NOMO-1 treated with DMSO at 0.1 percent for 48 hours (cell line): ENCODE data around the gene ADAMTSL1.

Source experiments
- DNase-seq: peaks from one replicate; lab custom pipeline; 2025; ENCODE audit not compliant: unreplicated experiment; lab: John Stamatoyannopoulos, UW

ADAMTSL1 gene

DNA sequence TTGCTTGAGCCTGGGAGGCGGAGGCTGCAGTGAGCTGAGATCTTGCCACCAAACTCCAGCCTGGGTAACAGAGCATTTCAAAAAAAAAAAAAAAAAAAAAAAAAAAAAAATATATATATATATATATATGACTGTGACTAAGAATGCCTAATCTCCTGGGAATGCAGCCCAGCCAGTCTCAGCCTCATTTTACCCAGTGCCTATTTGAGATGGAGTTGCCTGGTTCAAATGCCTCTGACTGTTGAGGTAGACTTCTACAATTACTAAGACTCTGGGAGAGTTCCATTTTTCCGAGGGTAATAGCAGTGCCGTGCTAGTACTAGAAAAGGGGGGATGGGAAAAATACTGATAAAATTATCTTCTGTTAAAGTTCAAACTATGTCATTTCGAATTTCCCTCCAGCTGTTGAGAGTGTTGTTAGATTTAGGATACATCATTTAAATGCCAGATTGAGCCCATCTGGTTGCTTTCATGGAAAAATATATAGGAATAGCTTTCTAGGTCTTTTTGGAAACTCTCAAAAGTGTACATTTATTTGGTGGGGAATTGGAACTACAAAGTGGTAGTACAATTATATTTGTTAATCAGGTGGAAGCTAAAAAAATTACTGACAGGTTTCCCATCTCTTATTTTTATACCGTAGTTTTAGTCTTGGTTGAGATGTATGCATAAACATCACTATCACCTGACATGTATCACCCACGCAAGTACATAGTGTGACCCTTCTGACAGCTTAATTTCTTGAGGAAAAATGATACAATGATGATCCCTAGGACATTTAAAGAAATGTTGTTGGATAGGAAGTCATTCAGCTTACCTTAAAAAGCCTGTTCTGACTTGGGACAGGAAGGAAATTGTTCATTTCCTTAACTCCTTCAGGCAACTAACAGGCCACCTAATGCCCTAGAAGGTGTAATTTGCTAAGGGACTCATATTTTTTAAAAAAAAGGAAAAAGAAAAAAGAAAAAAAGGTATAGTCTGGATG lies 214.9 kb downstream of the ADAMTSL1 start:
- DNase-seq = no peak

- no peak for DNase-seq
Observed at GRCh38 chr9:18689921-18690320, 216.0 kb downstream of the ADAMTSL1 start.

DNA sequence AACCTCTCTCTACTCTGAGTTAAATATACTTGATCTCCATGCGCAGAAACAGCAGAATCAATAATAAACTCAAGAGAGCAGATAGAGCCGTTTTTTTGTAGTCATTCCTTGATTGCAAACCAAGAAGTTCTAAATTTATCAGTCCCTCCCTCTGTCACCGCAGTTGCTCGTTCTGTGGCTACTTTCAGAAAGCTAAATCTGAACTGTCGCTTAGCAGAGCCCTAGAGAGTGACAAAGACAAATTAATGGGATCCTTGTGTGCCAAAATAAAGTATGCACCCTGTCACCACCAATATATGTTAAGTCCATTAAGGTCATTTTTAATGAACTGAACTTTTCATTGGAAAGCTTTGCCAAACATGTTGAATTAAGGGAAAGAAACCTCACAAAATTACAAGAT lies 218.3 kb downstream of the ADAMTSL1 start:
- DNase-seq = no peak

GRCh38 chr9:18692962-18693361 lies 219.0 kb downstream of the ADAMTSL1 start:
- no peak for DNase-seq

- DNase-seq = no peak
Observed at GRCh38 chr9:18694959-18695668, 221.2 kb downstream of the ADAMTSL1 start.

GRCh38 chr9:18698992-18699391 lies 225.0 kb downstream of the ADAMTSL1 start:
- DNase-seq = no peak

- no peak for DNase-seq
Observed at GRCh38 chr9:18699764-18700163, 225.8 kb downstream of the ADAMTSL1 start.

- DNase-seq = no peak
Observed at GRCh38 chr9:18700714-18701113, 226.8 kb downstream of the ADAMTSL1 start.

GRCh38 chr9:18703151-18703900 lies 229.4 kb downstream of the ADAMTSL1 start:
- DNase-seq = no peak

GRCh38 chr9:18703901-18704379 lies 230.0 kb downstream of the ADAMTSL1 start:
- DNase-seq = no peak

DNA sequence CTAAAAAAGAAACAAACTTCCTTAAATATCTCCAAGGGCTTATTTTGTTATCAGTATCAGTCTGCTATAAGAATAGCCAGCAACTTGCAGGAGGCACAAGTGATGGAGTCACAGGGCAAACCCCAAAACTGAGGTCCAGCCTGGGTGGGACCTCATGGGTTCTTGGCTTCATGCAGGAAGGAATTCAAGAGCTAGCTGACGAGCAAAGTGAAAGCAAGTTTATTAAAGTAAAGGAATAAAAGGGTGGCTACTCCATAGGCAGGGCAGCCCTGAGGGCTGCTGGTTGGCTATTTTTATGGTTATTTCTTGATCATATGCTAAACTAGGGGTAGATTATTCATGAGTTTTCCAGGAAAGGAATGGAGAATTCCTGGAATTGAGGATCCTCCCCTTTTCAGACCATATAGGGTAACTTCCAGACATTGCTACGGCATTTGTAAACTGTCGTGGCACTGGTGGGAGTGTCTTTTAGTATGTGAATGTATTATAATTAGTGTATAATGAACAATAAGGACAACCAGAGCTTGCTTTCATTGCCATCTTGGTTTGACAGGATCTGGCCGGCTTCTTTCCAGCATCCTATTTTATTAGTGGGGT lies 231.9 kb downstream of the ADAMTSL1 start:
- no peak for DNase-seq

DNA sequence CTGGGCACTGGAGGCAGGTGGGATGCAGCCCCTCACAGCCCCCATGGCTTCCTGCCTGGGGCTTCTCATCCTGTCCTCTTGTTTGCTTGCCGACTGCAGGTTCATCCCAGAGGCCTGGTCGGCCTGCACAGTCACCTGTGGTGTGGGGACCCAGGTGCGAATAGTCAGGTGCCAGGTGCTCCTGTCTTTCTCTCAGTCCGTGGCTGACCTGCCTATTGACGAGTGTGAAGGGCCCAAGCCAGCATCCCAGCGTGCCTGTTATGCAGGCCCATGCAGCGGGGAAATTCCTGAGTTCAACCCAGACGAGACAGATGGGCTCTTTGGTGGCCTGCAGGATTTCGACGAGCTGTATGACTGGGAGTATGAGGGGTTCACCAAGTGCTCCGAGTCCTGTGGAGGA lies 232.7 kb downstream of the ADAMTSL1 start:
- DNase-seq = no peak

DNA sequence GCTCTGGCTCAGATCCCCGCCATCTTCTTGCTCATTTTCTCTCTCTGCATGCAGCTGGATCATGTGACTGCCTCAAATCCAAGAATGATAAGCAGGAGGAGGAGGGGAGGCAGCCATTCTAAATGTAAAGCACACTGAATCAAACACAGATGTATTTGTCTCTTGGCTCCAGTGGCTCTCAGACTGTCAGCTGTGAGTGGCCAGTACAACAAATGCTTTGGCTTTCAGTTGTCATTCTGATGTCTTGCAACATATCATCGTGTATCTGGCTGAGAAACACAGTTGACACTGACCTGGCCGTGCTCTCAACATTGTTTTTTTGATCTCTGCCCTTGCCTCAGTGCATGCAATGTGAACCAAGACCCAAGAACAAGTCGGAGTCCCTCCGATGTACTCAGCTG lies 233.1 kb downstream of the ADAMTSL1 start:
- DNase-seq = no peak

- no peak for DNase-seq
Observed at GRCh38 chr9:18707489-18708205, 233.7 kb downstream of the ADAMTSL1 start.

GRCh38 chr9:18708429-18708828 lies 234.5 kb downstream of the ADAMTSL1 start:
- no peak for DNase-seq

DNA sequence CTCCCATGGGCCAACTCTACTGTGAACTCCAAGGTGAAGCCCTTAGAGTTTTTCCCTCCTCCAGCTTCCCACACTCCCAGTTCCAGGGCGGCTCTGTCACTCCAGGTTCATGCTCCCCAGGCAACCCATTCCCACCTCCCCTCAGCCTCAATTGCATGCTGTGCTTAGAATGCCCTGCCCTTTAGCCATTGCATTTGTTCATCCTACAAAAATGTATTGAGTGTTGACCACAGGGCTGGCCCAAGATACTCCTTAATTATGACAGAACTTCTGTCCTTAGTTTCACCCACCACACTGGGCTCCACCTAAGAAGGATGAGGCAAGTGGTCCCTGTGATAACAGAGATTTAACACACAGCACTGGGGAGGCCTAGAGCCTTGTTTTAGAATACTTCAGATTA lies 236.1 kb downstream of the ADAMTSL1 start:
- no peak for DNase-seq

DNA sequence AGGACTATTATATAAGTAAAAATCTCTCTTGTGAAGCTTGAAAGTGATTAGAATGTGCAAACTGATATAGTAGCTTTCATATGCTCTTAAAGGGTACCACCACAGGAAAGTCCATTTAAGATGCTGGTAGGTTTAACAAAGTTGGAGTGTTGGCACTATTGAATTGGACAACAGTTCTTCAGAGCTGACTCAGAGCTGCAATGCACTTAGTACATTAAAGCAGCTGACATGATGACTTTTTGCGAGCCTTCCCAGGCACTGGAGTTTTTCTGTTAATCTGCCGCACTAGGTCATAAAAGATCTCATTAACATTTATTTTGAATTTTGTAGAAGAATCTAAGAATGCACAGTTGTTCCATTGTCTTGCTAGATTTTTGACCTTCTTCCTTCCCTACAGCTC lies 243.8 kb downstream of the ADAMTSL1 start:
- no peak for DNase-seq

- DNase-seq = no peak
Observed at GRCh38 chr9:18718393-18718792, 244.4 kb downstream of the ADAMTSL1 start.

DNA sequence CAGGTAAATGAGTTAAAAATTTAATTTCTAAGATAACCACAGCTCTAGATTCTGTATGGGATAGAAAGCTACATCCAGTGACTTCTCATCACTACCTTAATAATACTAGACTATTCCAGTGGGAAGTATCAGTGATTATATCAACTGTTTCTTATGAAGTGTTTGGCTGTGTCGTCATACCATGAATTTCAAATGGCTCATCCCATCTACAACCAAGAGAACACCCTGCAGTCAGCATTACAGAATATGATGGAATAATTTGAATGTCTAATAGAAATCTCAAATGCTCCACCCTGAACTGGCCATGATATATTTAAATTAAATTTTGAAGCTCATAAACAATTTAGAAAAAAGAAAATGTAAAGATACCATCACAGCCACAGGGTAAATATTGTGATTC lies 245.0 kb downstream of the ADAMTSL1 start:
- DNase-seq = no peak

DNA sequence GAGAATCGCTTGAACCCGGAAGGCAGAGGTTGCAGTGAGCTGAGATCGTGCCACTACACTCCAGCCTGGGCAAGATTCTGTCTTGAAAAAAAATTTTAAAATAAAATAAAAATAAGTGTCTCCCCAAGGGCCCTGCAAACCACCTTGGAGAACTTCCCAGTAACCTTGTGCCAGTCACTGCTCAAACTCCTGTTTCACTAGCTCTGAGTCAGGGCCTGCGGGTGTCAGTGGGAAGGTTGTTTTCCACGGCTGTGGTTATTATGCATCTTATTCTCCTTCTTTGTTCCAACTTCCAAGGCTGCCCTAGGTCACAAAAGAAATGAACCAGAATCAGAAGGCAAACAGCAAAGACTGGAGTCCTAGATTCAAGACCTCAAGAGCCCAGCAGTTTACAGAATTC lies 246.7 kb downstream of the ADAMTSL1 start:
- no peak for DNase-seq
